Parathyroid adenoma (tissue), 2 donors: ENCODE measurements around the gene HELZ2.

ENCODE experiments used
- H2AFZ ChIP-seq: fragments of 300-600 bp; sonication (generic); one replicate; pipeline ENCODE4 v1.7.0; 2017; ENCODE audit warnings: antibody characterized with exemption, mild to moderate bottlenecking
- H3K27ac ChIP-seq: fragments of 300-600 bp; sonication (generic); one replicate; pipeline ENCODE4 v1.7.0; 2017
- H3K27me3 ChIP-seq: fragments of 300-600 bp; sonication (generic); one replicate; pipeline ENCODE4 v1.7.0; 2017; ENCODE audit warnings: low read length; ENCODE audit not compliant: control insufficient read depth, insufficient read depth
- H3K36me3 ChIP-seq: fragments of 300-600 bp; sonication (generic); one replicate; pipeline ENCODE4 v1.7.0; 2017; ENCODE audit warnings: low read length; ENCODE audit not compliant: control insufficient read depth, insufficient read depth
- H3K4me1 ChIP-seq: fragments of 300-600 bp; sonication (generic); one replicate; pipeline ENCODE4 v1.7.0; 2017; ENCODE audit warnings: control low read depth
- H3K4me2 ChIP-seq: fragments of 300-600 bp; sonication (generic); one replicate; pipeline ENCODE4 v1.7.0; 2017; ENCODE audit warnings: low read length
- H3K4me3 ChIP-seq: fragments of 300-600 bp; sonication (generic); one replicate; pipeline ENCODE4 v1.7.0; 2017; ENCODE audit warnings: low read depth, low read length
- H3K79me2 ChIP-seq: fragments of 300-600 bp; sonication (generic); one replicate; pipeline ENCODE4 v1.7.0; 2017; ENCODE audit warnings: control low read depth
- H3K9ac ChIP-seq: fragments of 300-600 bp; sonication (generic); one replicate; pipeline ENCODE4 v1.7.0; 2017; ENCODE audit warnings: mild to moderate bottlenecking
- H3K9me3 ChIP-seq: fragments of 300-600 bp; sonication (generic); one replicate; pipeline ENCODE4 v1.7.0; 2017; ENCODE audit warnings: low read length; ENCODE audit not compliant: control insufficient read depth
- TF ChIP-seq, protein P1 (sequence below): fragments of 300-600 bp; sonication (generic); IDR thresholded peaks from one replicate; pipeline ENCODE4 v1.7.0; 2017; ENCODE audit warnings: antibody characterized with exemption, mild to moderate bottlenecking
- donor health status: primary hyperparathyroidism.

Gene HELZ2

DNA sequence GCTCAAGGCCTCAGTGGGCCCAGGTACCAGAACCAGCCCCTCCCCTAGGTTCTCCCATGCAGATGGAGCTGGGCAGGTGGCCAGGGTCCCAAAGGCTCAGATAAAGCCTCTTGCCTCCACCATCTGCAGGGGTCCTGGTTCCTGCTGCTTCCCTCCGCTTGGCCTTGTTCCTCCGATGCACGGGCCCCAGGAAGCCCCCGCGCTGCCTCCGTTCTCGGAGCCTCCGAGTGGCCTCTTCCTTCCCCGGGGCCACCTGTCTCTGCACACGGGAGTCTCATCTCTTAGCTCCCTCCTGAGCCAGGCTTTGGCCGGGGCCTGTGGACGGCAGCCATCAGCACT is 35.0 kb downstream of the HELZ2 start:
- no peaks in the 10 kb centered on the region for H3K27me3 ChIP-seq

DNA sequence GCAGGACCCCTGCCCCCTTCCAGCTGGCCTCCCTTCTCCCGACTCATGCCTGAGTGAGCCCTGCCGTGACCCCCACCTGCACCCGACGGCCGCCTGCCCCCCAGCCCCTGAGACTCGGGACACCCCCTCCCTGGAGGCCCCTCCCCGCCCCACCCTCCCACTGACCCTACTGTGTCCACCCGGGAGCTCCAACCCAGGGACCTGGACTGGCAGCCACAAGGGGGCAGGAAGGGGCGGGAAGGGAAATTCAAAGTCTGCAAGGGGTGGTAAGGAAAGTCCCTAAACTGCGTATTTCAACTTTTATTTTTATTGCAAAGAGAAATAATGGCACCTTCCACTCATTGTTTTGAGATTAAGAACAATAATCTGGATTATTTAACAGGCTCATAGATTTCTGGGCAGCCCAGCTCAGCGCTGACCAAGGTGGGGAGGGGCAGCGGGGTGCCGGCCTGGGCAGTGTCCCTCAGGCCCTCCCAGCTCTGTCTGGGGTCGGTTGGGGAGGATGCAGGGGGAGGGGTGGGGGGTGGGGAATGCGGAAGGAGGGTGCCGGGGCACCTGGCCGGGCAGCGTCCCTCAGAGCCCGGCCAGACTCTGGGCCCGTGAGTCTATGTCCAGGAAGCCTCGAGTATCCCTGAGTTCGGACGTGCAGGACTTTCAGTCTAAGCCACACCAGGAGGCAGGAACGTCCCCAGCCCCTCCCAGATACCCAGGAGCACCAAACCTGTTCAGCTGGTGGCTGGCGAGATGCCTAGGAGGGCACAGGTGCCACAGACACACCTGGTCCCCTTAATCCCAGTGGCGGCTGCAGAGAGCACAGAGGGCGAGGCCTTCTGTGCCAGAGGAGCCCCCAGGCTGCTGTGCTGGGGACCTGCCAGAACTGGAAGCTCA is 35.6 kb downstream of the HELZ2 start:
- Histone ChIP-seq H3K27me3 (no peaks in the 10 kb centered on the region), H3K9ac (no peak overlapping the region), H3K9me3 (no peaks in the 10 kb centered on the region), H3K36me3 (no peaks in the 10 kb centered on the region), H2AFZ (peak overlapping the region; percentile 53), H3K4me3 (no peak overlapping the region), H3K4me2 (peak overlapping the region; percentile 41), H3K4me1 (no peaks in the 10 kb centered on the region), H3K79me2 (no peaks in the 10 kb centered on the region), H3K27ac (no peak overlapping the region)
- TF ChIP-seq, protein P1, sequence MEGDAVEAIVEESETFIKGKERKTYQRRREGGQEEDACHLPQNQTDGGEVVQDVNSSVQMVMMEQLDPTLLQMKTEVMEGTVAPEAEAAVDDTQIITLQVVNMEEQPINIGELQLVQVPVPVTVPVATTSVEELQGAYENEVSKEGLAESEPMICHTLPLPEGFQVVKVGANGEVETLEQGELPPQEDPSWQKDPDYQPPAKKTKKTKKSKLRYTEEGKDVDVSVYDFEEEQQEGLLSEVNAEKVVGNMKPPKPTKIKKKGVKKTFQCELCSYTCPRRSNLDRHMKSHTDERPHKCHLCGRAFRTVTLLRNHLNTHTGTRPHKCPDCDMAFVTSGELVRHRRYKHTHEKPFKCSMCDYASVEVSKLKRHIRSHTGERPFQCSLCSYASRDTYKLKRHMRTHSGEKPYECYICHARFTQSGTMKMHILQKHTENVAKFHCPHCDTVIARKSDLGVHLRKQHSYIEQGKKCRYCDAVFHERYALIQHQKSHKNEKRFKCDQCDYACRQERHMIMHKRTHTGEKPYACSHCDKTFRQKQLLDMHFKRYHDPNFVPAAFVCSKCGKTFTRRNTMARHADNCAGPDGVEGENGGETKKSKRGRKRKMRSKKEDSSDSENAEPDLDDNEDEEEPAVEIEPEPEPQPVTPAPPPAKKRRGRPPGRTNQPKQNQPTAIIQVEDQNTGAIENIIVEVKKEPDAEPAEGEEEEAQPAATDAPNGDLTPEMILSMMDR, result no peak

More for the DNA sequence above, 35.0 kb downstream of the HELZ2 start:
- Histone ChIP-seq H3K4me1 (no peaks in the 10 kb centered on the region), H2AFZ (no peak overlapping the region), H3K9me3 (no peaks in the 10 kb centered on the region), H3K4me2 (no peak overlapping the region), H3K9ac (no peak overlapping the region), H3K79me2 (no peaks in the 10 kb centered on the region), H3K36me3 (no peaks in the 10 kb centered on the region), H3K27ac (no peak overlapping the region), H3K4me3 (no peak overlapping the region)
- TF ChIP-seq, protein P1, result no peak

DNA sequence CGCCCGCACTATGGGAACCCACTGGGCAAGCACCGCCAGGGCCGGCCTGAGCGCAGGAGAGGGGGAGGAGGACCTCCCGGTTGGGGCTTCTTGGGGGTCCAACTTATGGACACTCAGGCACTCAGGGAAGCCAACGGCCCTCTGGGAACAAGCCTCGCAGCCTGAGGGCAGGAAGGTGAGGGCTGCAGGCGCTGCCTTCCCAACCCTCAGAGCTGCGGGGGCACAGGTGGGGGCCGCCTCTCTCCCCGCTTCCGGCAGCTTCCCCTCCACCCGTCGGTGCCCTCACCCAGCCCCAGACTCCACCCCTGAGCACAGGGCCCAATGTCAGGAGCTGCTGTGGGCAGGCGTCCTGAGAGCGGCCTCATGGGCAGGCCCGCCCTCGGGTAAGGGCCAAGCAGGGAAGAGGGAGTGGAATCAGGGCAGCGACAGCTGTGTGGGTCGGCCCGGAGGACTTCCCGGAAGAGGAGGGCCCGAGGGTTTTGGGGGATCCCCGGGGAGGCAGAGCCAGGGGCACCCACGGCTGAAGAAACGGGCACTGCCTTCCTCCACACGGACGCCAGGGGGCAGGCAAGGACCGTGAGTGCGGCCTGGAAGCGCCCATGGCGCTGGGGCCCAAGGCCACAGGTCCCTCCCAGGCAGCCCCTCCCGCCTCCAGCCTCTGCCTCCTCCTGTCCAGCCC is 36.4 kb downstream of the HELZ2 start:
- Histone ChIP-seq H3K4me1 (no peaks in the 10 kb centered on the region), H3K27me3 (no peaks in the 10 kb centered on the region), H3K9me3 (no peaks in the 10 kb centered on the region), H3K79me2 (no peaks in the 10 kb centered on the region), H2AFZ (peak overlapping the region; percentile 31), H3K27ac (no peak overlapping the region), H3K9ac (no peak overlapping the region), H3K4me2 (peak overlapping the region; percentile 41), H3K4me3 (peak overlapping the region; percentile 19), H3K36me3 (no peaks in the 10 kb centered on the region)
- TF ChIP-seq, protein P1, result peak; percentile 92

DNA sequence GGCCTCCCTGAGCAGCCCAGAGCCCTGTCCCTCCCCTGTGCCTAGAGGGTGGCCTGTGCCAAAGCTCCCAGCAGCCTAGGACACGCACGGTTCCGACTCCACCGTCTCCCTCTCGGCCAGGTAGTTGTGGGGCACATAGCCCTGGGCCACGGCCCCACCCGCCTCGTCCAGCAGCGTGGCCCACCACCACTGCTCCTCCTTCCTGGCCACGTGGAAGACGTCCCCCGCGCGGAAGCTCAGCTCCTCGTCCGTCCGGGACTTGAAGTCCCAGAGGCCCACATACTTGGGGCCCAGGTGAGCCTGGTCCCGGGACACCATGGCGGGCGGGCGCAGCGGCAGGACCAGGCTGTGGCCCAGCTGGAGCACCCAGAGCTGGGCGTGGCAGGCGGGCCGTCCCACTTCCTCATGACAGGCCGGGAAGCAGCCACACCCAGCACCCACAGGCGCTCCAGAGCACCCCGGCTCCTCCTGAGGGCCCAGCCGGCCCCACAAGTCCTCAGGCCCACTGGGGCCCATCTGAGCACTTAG is 37.0 kb downstream of the HELZ2 start, which contains the start of gene PTK6:
TSS of gene PTK6 (minus strand) at position 380 of the 528 bp plus-strand sequence. CDS start at position 318, 62 bp downstream.
- Histone ChIP-seq H3K9me3 (no peaks in the 10 kb centered on the region), H3K9ac (no peak within 1 kb of the TSS), H3K4me3 (peak within 1 kb of the TSS; percentile 19), H3K36me3 (no peaks in the 10 kb centered on the region), H3K27ac (no peak within 1 kb of the TSS), H2AFZ (peak within 1 kb of the TSS; percentile 31), H3K27me3 (no peaks in the 10 kb centered on the region), H3K4me1 (no peaks in the 10 kb centered on the region), H3K79me2 (no peaks in the 10 kb centered on the region), H3K4me2 (peak within 1 kb of the TSS; percentile 41)
- TF ChIP-seq, protein P1, result no peak
